NCI-H2081 treated with DMSO at 0.1 percent for 48 hours (cell line): ENCODE data around the gene EVA1C.
"Not testable (repeated sequence)": the region's sequence is repeated elsewhere in the genome, so short reads cannot be mapped to it uniquely, and the experiment has no call there.

ENCODE experiments used
- DNase-seq: peaks from one replicate; lab custom pipeline; 2025; lab: John Stamatoyannopoulos, UW

EVA1C gene

GRCh38 chr21:32412162-32413014 lies at the start of gene EVA1C:
TSS of gene EVA1C (plus strand) at chr21:32412706. CDS start at chr21:32412854, 148 bp downstream.
- DNase-seq: no peak

GRCh38 chr21:32364387-32364786 lies 48.1 kb upstream of the EVA1C start:
- DNase-seq: no peak

GRCh38 chr21:32364796-32365195 lies 47.7 kb upstream of the EVA1C start:
- no peak for DNase-seq

GRCh38 chr21:32366191-32366590 lies 46.3 kb upstream of the EVA1C start:
- no peak for DNase-seq

GRCh38 chr21:32367158-32367557 lies 45.3 kb upstream of the EVA1C start:
- DNase-seq: no peak

- no peak for DNase-seq
Observed at GRCh38 chr21:32368386-32368785, 44.1 kb upstream of the EVA1C start.

GRCh38 chr21:32368961-32369360 lies 43.5 kb upstream of the EVA1C start:
- not testable (repeated sequence) for DNase-seq

- no peak for DNase-seq
Observed at GRCh38 chr21:32370998-32371766, 41.3 kb upstream of the EVA1C start.

- no peak for DNase-seq
Observed at GRCh38 chr21:32371913-32372314, 40.6 kb upstream of the EVA1C start.

- no peak for DNase-seq
Observed at GRCh38 chr21:32372755-32373154, 39.8 kb upstream of the EVA1C start.

- DNase-seq: no peak
Observed at GRCh38 chr21:32377506-32377905, 35.0 kb upstream of the EVA1C start.

GRCh38 chr21:32377991-32378390 lies 34.5 kb upstream of the EVA1C start:
- no peak for DNase-seq

- DNase-seq: no peak
Observed at GRCh38 chr21:32378956-32379355, 33.5 kb upstream of the EVA1C start.

GRCh38 chr21:32380940-32381339 lies 31.6 kb upstream of the EVA1C start:
- no peak for DNase-seq

- no peak for DNase-seq
Observed at GRCh38 chr21:32381571-32381970, 30.9 kb upstream of the EVA1C start.

GRCh38 chr21:32382108-32382644 lies 30.3 kb upstream of the EVA1C start:
- peak; percentile 10 for DNase-seq

- no peak for DNase-seq
Observed at GRCh38 chr21:32383812-32384211, 28.7 kb upstream of the EVA1C start.

- no peak for DNase-seq
Observed at GRCh38 chr21:32386195-32386870, 26.2 kb upstream of the EVA1C start.

- DNase-seq: no peak
Observed at GRCh38 chr21:32387151-32387550, 25.4 kb upstream of the EVA1C start.

GRCh38 chr21:32388306-32388705 lies 24.2 kb upstream of the EVA1C start:
- no peak for DNase-seq

- DNase-seq: no peak
Observed at GRCh38 chr21:32389337-32390015, 23.0 kb upstream of the EVA1C start.
